ENCODE data around the gene CEP120.
"Not testable (repeated sequence)": the region's sequence is repeated elsewhere in the genome, so short reads cannot be mapped to it uniquely, and the experiment has no call there.

Gene CEP120

GRCh38 chr5:123423278-123424149 is at the start of gene CEP120:
CEP120 (minus strand) TSS chr5:123423403; CDS start chr5:123422998, 405 bp downstream.
- DNase-seq (ENCODE audit: low read depth, low spot score), result peak; percentile 100

DNA sequence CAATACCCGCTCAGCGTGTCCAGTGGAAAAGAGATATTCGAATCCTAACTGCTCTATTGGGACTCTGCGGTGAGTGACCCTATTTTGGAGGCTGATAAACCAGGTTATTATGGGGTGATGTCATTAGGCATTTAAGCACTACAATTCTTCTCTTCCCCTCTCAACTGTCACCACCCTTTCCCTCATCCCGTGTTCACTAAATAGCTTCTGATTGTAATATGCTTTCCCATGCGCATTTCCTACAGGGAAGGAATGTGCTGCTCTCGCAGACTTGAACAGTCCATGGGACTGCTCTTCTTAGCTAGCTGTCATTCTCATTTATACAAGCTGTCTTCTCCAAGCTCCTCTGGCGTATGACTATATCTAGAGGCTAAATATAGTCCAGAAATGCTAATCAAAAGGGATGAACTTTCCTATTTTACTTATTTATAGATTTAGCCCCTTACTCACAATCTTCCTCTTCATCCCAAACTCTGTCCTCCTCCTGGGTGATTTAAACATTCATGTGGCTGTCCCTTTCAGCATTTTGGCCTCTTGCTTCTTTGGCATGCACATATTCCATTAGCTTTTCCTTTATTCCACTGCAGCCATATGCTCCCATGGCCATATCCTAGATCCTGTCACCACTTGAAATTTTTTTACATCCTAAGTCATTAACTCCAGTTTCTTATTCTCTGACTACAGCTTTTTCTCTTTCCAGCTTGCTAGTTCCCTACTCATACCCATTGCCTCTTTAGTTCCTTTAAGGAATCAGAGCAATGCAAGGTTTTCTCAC is 49.1 kb upstream of the CEP120 start:
- no peak for DNase-seq (ENCODE audit: low read depth, low spot score)

- no peak for DNase-seq (ENCODE audit: low read depth, low spot score)
These were observed 48.2 kb upstream of the CEP120 start for GRCh38 chr5:123471385-123471784.

GRCh38 chr5:123466839-123467238 is 43.6 kb upstream of the CEP120 start:
- DNase-seq (ENCODE audit: low read depth, low spot score), result not testable (repeated sequence)

DNA sequence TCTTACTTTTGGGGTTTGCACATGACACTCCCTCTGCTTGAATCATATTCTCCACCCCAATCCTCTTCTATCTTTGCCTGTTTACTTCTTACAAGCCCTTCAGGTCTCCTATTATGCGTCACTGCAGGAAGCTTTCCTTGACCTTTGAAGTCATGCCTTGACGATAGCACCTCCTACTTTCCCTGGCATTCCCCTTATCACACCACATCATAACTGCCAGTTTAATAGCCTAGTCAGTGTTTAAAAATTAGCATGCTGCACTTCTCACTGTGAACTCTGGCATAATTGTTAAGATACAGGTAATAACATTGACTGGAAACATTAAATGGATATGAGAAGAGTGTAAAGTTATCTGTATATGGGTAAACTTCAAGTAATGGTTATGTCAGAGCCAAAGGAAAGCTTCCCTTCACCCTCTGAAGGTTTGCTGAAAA is 37.1 kb upstream of the CEP120 start:
- DNase-seq (ENCODE audit: low read depth, low spot score), result no peak

- DNase-seq (ENCODE audit: low read depth, low spot score), result not testable (repeated sequence)
These were observed 35.8 kb upstream of the CEP120 start for GRCh38 chr5:123458994-123459393.

DNA sequence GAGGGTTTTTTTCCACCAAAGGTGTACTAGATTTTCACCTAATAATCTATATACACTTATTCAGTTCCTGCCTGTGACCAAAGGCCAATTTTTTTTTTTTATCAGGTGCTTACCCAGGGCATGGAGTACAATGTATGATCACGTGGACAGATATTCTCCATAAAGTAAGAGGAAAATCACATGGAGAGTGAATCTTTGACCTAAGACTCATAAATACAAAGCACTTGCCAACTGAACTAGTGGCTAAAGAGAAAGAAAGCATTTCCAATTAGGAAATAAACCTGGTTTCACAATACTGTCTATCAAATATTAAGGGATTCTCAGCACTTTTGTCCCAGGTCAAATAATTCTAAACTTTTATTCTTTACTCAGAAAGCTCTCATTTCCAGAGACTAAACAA is 33.0 kb upstream of the CEP120 start:
- DNase-seq (ENCODE audit: low read depth, low spot score), result no peak

- no peak for DNase-seq (ENCODE audit: low read depth, low spot score)
These were observed 32.4 kb upstream of the CEP120 start for GRCh38 chr5:123455640-123456039.

DNA sequence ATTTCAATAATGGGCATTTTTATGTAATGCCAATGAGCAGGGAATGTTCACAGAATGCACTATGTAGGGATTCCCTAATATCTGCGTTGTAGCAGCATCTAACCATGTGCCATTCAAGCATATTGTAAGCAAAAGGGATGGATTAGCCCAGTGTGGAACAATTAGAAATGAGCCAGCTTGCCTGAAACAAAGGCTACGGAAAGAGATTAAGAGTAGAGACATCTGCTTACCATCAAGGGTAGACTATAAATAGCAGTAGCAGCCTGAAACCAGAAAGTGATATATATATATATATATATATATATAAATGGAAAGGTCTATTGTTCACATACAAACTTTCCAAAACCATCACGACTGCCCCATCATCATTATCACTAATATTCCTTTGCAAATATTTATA is 31.9 kb upstream of the CEP120 start:
- DNase-seq (ENCODE audit: low read depth, low spot score), result no peak

- no peak for DNase-seq (ENCODE audit: low read depth, low spot score)
These were observed 31.2 kb upstream of the CEP120 start for GRCh38 chr5:123454259-123454911.

GRCh38 chr5:123452401-123452800 is 29.2 kb upstream of the CEP120 start:
- no peak for DNase-seq (ENCODE audit: low read depth, low spot score)

DNA sequence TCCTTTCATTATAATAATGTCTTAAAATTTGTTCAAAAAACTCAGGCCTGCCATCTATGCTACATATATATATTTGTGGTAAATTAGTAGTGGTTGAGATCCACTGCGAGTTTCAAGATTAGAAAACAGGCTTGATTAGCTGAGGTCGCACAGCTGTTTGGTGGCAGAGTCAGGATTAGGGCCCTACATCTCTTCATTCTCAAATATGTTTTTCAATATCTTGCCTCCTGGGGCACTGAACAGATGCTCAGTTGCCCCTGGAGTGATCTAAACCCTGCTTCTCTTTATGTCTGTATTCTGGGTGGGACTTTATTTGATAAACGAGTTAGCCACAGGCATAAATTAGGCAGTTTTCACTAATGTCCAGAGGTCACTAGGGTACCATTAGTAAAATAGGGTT is 27.8 kb upstream of the CEP120 start:
- no peak for DNase-seq (ENCODE audit: low read depth, low spot score)

GRCh38 chr5:123450640-123451039 is 27.4 kb upstream of the CEP120 start:
- DNase-seq (ENCODE audit: low read depth, low spot score), result peak; percentile 72

DNA sequence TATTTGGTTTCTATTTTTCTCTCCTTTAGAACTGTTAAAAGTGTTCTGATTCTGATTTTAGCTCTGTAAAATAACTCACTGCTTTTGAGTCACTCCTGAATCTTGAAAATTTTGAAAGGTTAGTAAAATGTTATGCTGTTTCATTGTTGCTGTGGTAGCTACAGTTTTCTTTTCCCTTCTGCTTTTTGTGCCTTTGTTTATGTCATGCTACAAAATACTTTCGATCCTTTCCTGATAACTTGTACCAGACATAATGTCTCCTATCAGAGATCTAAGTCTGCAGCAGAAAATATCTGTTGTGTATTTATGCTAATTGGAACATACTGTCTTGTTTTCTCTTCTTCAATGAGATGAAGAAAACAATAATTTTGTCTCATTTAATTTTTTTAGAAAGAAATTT is 26.9 kb upstream of the CEP120 start:
- DNase-seq (ENCODE audit: low read depth, low spot score), result no peak

- DNase-seq (ENCODE audit: low read depth, low spot score), result no peak
These were observed 26.3 kb upstream of the CEP120 start for GRCh38 chr5:123449424-123449974.

- DNase-seq (ENCODE audit: low read depth, low spot score), result no peak
These were observed 25.5 kb upstream of the CEP120 start for GRCh38 chr5:123448743-123449142.

DNA sequence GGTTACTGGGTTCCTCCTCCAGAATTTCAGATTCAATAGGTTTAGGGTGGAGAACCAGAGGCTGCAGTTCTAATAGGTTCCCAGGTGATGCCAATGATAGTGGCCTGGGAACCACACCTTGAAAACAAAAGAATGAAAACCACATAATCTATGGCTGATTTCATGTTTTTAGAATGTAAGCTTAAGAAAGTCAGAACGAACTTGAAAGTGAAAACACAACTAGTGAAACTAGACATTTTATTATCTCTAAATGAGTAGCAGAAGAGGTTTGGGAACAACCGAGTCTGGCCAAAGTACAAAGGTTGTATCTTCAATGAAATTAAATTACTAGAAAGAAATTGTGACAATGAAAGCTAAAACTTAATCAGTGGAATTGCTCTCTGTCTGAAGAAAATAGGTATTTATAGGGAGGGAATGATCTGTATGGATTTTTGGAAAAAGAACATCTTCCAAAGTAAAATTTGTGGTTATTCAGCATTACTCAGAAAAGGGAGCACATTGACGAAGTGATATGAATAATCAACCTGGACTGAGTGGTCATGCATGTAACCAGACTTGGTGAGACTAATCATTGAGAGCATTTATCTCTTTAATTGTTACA is 24.9 kb upstream of the CEP120 start:
- DNase-seq (ENCODE audit: low read depth, low spot score), result no peak

- DNase-seq (ENCODE audit: low read depth, low spot score), result no peak
These were observed 20.8 kb upstream of the CEP120 start for GRCh38 chr5:123444016-123444415.

- DNase-seq (ENCODE audit: low read depth, low spot score), result no peak
These were observed 18.2 kb upstream of the CEP120 start for GRCh38 chr5:123441408-123441807.

GRCh38 chr5:123440456-123441181 is 17.4 kb upstream of the CEP120 start:
- no peak for DNase-seq (ENCODE audit: low read depth, low spot score)

DNA sequence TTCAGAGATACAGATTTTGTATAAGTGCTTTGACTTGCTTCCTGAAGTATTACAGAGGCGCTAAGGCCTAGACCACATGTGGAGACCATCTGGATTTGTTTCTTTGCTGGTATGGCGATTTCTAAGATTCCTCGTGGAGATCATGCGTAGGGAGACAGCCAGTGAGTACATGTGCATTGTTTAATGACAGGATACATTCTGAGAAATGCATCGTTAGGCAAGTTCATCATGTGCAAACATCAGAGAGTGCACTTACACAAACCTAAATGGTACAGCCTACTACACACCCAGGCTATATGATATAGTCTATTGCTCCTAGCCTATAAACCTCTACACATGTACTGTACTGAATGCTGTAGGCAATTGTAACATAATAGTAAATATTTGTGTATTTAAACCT is 16.5 kb upstream of the CEP120 start:
- DNase-seq (ENCODE audit: low read depth, low spot score), result no peak
